Gastrocnemius medialis (tissue), 4 donors: Measurements from ENCODE around the gene MEPCE.

Source experiments
- POLR2A ChIP-seq, 2 donors: fragments of 450-650 bp; IDR thresholded peaks; one replicate each; pipeline ENCODE4 v1.6.1; 2017; ENCODE audit warnings: antibody characterized with exemption in 2 of 2, mild to moderate bottlenecking in 2 of 2, moderate library complexity in 2 of 2
- TF ChIP-seq, protein P1 (sequence below), 5 experiments: fragments of 450-650 bp in 3 of 5; fragments of 200-600 bp in 2 of 5; sonication (generic) in 2 of 5; IDR thresholded peaks in 4 of 5; conservative IDR thresholded peaks in 1 of 5; 1 replicate in 4 of 5; 2 replicates in 1 of 5; pipeline ENCODE4 v1.5.1; 2016 to 2019; ENCODE audit warnings: antibody characterized with exemption in 5 of 5, mild to moderate bottlenecking in 3 of 5, moderate library complexity in 3 of 5

DNA sequence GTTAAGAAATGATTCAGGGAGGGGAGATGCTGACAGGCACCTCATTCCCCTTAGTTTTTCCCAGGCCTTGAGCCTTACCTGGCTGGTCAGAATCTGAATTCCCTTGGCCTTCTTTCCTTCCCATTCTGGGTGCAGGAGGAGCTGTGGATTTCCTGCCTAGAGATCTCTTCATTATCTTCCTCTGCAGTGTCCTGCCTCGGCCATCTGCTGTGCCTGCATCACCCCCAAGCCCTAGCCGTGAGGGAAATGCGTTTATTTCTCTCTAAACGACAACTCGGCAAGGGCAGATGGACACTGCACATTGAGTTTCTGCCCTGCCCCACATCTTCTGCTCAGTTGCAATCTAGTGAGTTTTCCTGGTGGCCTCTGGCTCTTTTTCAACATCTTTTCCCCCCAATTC lies 27.8 kb upstream of the MEPCE start:
- TF ChIP-seq, protein P1, sequence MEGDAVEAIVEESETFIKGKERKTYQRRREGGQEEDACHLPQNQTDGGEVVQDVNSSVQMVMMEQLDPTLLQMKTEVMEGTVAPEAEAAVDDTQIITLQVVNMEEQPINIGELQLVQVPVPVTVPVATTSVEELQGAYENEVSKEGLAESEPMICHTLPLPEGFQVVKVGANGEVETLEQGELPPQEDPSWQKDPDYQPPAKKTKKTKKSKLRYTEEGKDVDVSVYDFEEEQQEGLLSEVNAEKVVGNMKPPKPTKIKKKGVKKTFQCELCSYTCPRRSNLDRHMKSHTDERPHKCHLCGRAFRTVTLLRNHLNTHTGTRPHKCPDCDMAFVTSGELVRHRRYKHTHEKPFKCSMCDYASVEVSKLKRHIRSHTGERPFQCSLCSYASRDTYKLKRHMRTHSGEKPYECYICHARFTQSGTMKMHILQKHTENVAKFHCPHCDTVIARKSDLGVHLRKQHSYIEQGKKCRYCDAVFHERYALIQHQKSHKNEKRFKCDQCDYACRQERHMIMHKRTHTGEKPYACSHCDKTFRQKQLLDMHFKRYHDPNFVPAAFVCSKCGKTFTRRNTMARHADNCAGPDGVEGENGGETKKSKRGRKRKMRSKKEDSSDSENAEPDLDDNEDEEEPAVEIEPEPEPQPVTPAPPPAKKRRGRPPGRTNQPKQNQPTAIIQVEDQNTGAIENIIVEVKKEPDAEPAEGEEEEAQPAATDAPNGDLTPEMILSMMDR (IDR thresholded peaks at IDR 0.05 in 4 of 5, conservative IDR thresholded peaks at IDR 0.05 in 1 of 5) = no peak
- no peak for TF ChIP-seq POLR2A (IDR thresholded peaks at IDR 0.05)
